Measurements from ENCODE around the gene AGAP1. TPM values are rescaled to one million over a fixed set of nuclear protein-coding genes. Genes with fewer than 3 reads are reported as not detected.

Gene AGAP1
- total RNA-seq, 4 donors from 2014 or later: 23.4 to 46.5 (median 29.3) TPM

- Histone ChIP-seq H3K4me1 (no peaks in the 10 kb centered on the region), H3K4me3 (replicated peaks in 1 of 3) (no peak overlapping the region), H3K27me3 (no peaks in the 10 kb centered on the region), H3K9me3 (no peaks in the 10 kb centered on the region), H3K36me3 (no peaks in the 10 kb centered on the region), H3K27ac (no peak overlapping the region)
- 37 to 42% methylated on average over 12 of the region's 12 CpGs for WGBS, 2 donors
- intact Hi-C loops (cut with DNase I): loop anchor here (10.0 kb wide), 1 partner anchor 612 kb away; no protein-coding TSS in a partner anchor
- TF ChIP-seq CTCF (IDR thresholded peaks at IDR 0.05) (peak; percentile 44 to 85 (median 78)), POLR2A (IDR thresholded peaks at IDR 0.05) (no peak)
- DNase-seq: peak; percentile 57 to 66
Measured at GRCh38 chr2:235746257-235746934, 252.6 kb downstream of the AGAP1 start.

GRCh38 chr2:235747001-235747785, 253.3 kb downstream of the AGAP1 start:
- DNase-seq: no peak
- Histone ChIP-seq H3K4me1 (no peaks in the 10 kb centered on the region), H3K27ac (no peak overlapping the region), H3K36me3 (no peaks in the 10 kb centered on the region), H3K4me3 (replicated peaks in 1 of 3) (no peak overlapping the region), H3K9me3 (no peaks in the 10 kb centered on the region), H3K27me3 (no peaks in the 10 kb centered on the region)
- TF ChIP-seq POLR2A (IDR thresholded peaks at IDR 0.05) (no peak), CTCF (IDR thresholded peaks at IDR 0.05) (no peak)
- 91 to 92% methylated on average over 18 to 21 of the region's 23 CpGs for WGBS, 2 donors
- intact Hi-C loops (cut with DNase I): loop anchor here (10.0 kb wide), 1 partner anchor 612 kb away; no protein-coding TSS in a partner anchor

GRCh38 chr2:235747786-235748091, 253.9 kb downstream of the AGAP1 start:
- Histone ChIP-seq H3K9me3 (no peaks in the 10 kb centered on the region), H3K36me3 (no peaks in the 10 kb centered on the region), H3K4me1 (no peaks in the 10 kb centered on the region), H3K27me3 (no peaks in the 10 kb centered on the region), H3K4me3 (replicated peaks in 1 of 3) (no peak overlapping the region), H3K27ac (no peak overlapping the region)
- WGBS, 2 donors: 70 to 83% methylated on average over 6 of the region's 6 CpGs
- TF ChIP-seq CTCF (IDR thresholded peaks at IDR 0.05) (no peak), POLR2A (IDR thresholded peaks at IDR 0.05) (no peak)
- intact Hi-C loops (cut with DNase I): loop anchor here (10.0 kb wide), 1 partner anchor 613 kb away; no protein-coding TSS in a partner anchor
- no peak for DNase-seq

GRCh38 chr2:235749121-235749770, 255.4 kb downstream of the AGAP1 start:
- no peak overlapping the region for H3K27ac ChIP-seq
- no peak for TF ChIP-seq POLR2A (IDR thresholded peaks at IDR 0.05)
- no peak for TF ChIP-seq CTCF (IDR thresholded peaks at IDR 0.05)
- no peak for DNase-seq
- no peaks in the 10 kb centered on the region for H3K36me3 ChIP-seq
- intact Hi-C loops (cut with DNase I): loop anchor here (10.0 kb wide), 1 partner anchor 614 kb away; no protein-coding TSS in a partner anchor
- H3K9me3 ChIP-seq: no peaks in the 10 kb centered on the region
- no peak overlapping the region for H3K4me3 ChIP-seq (replicated peaks in 1 of 3)
- H3K27me3 ChIP-seq: no peaks in the 10 kb centered on the region
- no peaks in the 10 kb centered on the region for H3K4me1 ChIP-seq
- WGBS, 2 donors: 91% methylated on average over 10 of the region's 10 CpGs

Data from thyroid gland (tissue), 4 donors.